Measurements from ENCODE around the gene NDUFA11. TPM values are rescaled to one million over a fixed set of nuclear protein-coding genes. Genes with fewer than 3 reads are reported as not detected.

The NDUFA11 gene
- total RNA-seq, 2 experiments from 2014 or later = 207 to 233 TPM

GRCh38 chr19:5913739-5914357, 10.3 kb upstream of the NDUFA11 start, which contains the start of gene CAPS:
CAPS (plus strand) TSS chr19:5914254; CDS start chr19:5914407, 153 bp downstream.
- Mint-ChIP-seq H3K36me3 (ENCODE audit: low read depth) (peaks cover 13% of the 10 kb centered on the region), H3K9me3 (no peaks in the 10 kb centered on the region), H3K4me1 (no peaks in the 10 kb centered on the region), H3K4me3 (no peak within 1 kb of the TSS), H3K27me3 (no peaks in the 10 kb centered on the region), H3K27ac (no peak within 1 kb of the TSS)
- POLR2A ChIA-PET = no interaction called here
- no peak for DNase-seq
- CTCF ChIA-PET = interaction anchor here (0.7 kb wide), 1 partner anchor 23 kb away, joined by 3 read pairs; no protein-coding TSS in a partner anchor

DNA sequence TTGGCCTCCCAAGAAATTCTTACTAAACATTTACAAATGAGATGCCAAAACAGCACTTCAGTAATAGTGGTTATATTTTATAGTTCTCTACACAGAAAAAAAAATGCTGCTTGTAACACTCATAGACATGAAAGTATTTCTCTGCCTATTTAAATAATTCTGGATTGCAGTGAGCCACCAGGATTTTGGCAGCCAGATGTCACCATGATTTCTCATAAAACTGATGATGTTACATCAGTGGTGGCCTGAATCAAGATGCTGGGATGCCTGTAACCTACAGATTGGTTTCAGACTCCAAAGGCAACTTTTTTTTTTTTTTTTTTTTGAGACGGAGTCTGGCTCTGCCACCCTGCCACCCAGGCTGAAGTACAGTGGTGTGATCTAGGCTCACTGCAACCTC, 7.8 kb upstream of the NDUFA11 start:
- DNase-seq = no peak
- Mint-ChIP-seq H3K9me3 (no peaks in the 10 kb centered on the region), H3K27me3 (no peaks in the 10 kb centered on the region), H3K27ac (no peak overlapping the region), H3K36me3 (ENCODE audit: low read depth) (peaks cover 7% of the 10 kb centered on the region), H3K4me3 (no peak overlapping the region), H3K4me1 (peaks cover 6% of the 10 kb centered on the region)
- CTCF ChIA-PET = interaction anchor here (0.7 kb wide), 1 partner anchor 23 kb away, joined by 4 read pairs; no protein-coding TSS in a partner anchor
- POLR2A ChIA-PET = no interaction called here

DNA sequence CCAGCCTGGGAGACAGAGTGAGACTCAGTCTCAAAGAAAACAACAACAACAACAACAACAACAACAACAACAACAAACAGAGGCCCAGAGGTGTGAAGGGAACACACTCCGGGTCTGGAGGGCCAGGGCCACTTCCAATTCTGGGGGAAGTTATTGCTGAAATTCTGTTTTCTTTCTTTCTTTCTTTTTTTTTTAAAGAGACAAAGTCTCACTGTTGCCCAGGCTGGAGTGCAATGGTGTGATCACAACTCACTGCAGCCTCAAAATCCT, 7.0 kb upstream of the NDUFA11 start:
- Mint-ChIP-seq H3K36me3 (ENCODE audit: low read depth) (peaks cover 5% of the 10 kb centered on the region), H3K4me3 (no peak overlapping the region), H3K4me1 (peaks cover 10% of the 10 kb centered on the region), H3K27me3 (no peaks in the 10 kb centered on the region), H3K27ac (no peak overlapping the region), H3K9me3 (no peaks in the 10 kb centered on the region)
- no peak for DNase-seq
- POLR2A ChIA-PET = no interaction called here
- CTCF ChIA-PET = no interaction called here

- POLR2A ChIA-PET = no interaction called here
- Mint-ChIP-seq H3K4me3 (no peak overlapping the region), H3K4me1 (peaks cover 10% of the 10 kb centered on the region), H3K27ac (no peak overlapping the region), H3K9me3 (no peaks in the 10 kb centered on the region), H3K36me3 (ENCODE audit: low read depth) (peaks cover 5% of the 10 kb centered on the region), H3K27me3 (no peaks in the 10 kb centered on the region)
- no peak for DNase-seq
- CTCF ChIA-PET = interaction anchor here (1.3 to 2.0 kb wide), 2 partner anchors 39 to 105 kb away, joined by 5 to 7 read pairs; no protein-coding TSS in a partner anchor
Observed at GRCh38 chr19:5908773-5909442, 5.3 kb upstream of the NDUFA11 start.

DNA sequence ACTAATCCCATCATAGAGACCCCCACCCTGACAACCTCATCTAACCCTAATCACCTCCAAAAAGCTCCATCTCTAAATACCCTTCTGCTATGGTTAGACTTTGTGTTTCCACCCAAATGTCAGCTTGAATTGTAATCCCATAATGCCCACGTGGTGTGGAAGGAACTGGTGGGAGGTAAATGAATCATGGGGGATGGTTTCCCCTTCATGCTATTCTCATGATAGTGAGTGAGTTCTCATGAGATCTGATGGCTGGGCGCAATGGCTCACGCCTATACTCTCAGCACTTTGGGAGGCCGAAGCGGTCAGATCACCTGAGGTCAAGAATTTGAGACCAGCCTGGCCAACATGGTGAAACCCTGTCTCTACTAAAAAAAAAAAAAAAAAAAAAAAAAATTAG, 3.7 kb upstream of the NDUFA11 start:
- CTCF ChIA-PET = interaction anchor here (2.0 kb wide), 1 partner anchor 103 kb away, joined by 7 read pairs; no protein-coding TSS in a partner anchor
- DNase-seq = no peak
- POLR2A ChIA-PET = no interaction called here
- Mint-ChIP-seq H3K27ac (no peak overlapping the region), H3K4me3 (no peak overlapping the region), H3K27me3 (no peaks in the 10 kb centered on the region), H3K9me3 (no peaks in the 10 kb centered on the region), H3K36me3 (ENCODE audit: low read depth) (peaks cover 9% of the 10 kb centered on the region), H3K4me1 (peaks cover 19% of the 10 kb centered on the region)

- H3K27me3 Mint-ChIP-seq = no peaks in the 10 kb centered on the region
- no peak for DNase-seq
- ChIA-PET CTCF (interaction anchor here (4.9 kb wide), 1 partner anchor 101 kb away, joined by 39 read pairs; the partner anchor contains the start of gene NRTN), POLR2A (no interaction called here)
- peaks cover 14% of the 10 kb centered on the region for H3K36me3 Mint-ChIP-seq (ENCODE audit: low read depth)
- no peaks in the 10 kb centered on the region for H3K9me3 Mint-ChIP-seq
- H3K27ac Mint-ChIP-seq = peak overlapping the region; percentile 85
- peaks cover 30% of the 10 kb centered on the region for H3K4me1 Mint-ChIP-seq
- peak overlapping the region; percentile 86 for H3K4me3 Mint-ChIP-seq
Observed at GRCh38 chr19:5905114-5905778, 1.7 kb upstream of the NDUFA11 start.

DNA sequence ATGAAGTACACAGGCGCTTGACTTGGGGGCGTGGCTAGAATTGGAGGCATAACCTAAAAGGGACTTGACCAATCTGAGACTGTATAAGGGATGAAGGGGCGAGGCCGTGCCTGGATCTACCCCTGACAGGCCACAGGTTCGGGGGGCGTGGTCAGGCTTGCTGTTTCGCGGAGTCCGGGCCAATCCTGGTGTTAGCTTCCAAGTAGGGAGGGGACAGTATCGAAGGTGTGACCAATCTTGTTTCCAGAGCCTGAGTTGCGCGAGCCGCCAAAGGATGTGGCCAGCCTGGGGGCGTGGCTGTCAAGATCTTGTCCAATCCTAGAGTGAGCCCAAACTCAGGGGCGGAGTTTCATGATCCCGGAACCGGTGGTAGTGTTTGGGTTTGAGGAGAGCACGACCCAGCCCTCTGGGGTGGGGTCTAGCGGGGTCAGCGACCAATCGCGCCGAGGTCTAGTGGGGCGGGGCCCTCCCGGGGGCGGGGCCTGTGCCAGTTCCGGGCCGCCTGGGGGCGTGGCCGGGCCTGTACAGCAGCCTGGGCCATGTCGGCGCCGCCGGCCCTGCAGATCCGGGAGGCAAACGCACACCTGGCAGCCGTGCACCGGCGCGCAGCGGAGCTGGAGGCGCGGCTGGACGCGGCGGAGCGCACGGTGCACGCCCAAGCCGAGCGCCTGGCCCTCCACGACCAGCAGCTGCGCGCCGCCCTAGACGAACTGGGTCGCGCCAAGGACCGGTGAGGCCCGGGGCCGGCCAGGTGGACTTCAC, 943 bp upstream of the NDUFA11 start, which contains the start of gene VMAC:
Gene VMAC, plus strand, starts transcription at position 521 of the 762 bp plus-strand sequence. Its CDS starts 19 bp downstream, at position 540.
- CTCF ChIA-PET = interaction anchor here (0.8 to 4.9 kb wide), 3 partner anchors 24 to 100 kb away, joined by 3 to 39 read pairs (median 6); partner anchors contain the start of gene NRTN
- POLR2A ChIA-PET = interaction anchor here (0.6 to 1.8 kb wide), 3 partner anchors 74 to 282 kb away, joined by 3 to 7 read pairs (median 4); partner anchors contain the start of genes RANBP3, SAFB and SAFB2
- Mint-ChIP-seq H3K4me3 (peak within 1 kb of the TSS; percentile 86), H3K4me1 (peaks cover 32% of the 10 kb centered on the region), H3K36me3 (ENCODE audit: low read depth) (peaks cover 13% of the 10 kb centered on the region), H3K9me3 (no peaks in the 10 kb centered on the region), H3K27me3 (no peaks in the 10 kb centered on the region), H3K27ac (peak within 1 kb of the TSS; percentile 100)
- DNase-seq = peak; percentile 100

DNA sequence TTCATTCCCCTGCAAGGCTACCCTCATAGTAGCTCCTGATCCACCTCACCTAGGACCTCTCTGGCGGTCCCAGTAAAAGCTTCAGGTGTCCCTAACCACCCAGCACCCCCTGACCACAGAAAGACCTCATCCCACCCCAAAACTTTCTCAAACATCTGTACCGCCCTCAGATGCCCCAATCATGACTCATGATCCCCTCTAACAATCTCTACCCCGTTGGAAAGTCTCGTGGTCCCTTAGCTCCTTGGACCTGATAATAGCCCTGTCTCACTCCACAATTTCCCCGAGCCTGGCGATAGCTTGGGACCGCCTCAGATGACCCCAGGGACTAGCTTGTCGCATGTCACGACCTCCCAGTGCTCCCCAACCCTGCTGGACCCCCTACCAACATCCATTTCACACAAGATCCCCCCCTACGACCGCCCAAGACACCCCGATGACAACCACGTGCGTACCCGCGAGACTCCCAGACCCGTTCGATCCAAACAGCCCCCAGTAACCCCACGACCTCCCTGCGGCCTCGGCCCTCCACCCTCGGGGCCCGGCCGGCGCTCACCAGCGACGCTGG, 450 bp downstream of the NDUFA11 start:
- DNase-seq = peak; percentile 21
- CTCF ChIA-PET = interaction anchor here (1.0 to 4.9 kb wide), 4 partner anchors 10 to 214 kb away, joined by 3 to 39 read pairs (median 4); partner anchors contain the start of genes NRTN and RPL36
- H3K9me3 Mint-ChIP-seq = no peaks in the 10 kb centered on the region
- POLR2A ChIA-PET = interaction anchor here (1.3 to 1.8 kb wide), 2 partner anchors 75 to 281 kb away, joined by 4 to 7 read pairs; partner anchors contain the start of genes SAFB and SAFB2
- H3K4me1 Mint-ChIP-seq = peaks cover 32% of the 10 kb centered on the region
- H3K27me3 Mint-ChIP-seq = no peaks in the 10 kb centered on the region
- peaks cover 13% of the 10 kb centered on the region for H3K36me3 Mint-ChIP-seq (ENCODE audit: low read depth)
- H3K27ac Mint-ChIP-seq = peak overlapping the region; percentile 100
- peak overlapping the region; percentile 86 for H3K4me3 Mint-ChIP-seq

DNA sequence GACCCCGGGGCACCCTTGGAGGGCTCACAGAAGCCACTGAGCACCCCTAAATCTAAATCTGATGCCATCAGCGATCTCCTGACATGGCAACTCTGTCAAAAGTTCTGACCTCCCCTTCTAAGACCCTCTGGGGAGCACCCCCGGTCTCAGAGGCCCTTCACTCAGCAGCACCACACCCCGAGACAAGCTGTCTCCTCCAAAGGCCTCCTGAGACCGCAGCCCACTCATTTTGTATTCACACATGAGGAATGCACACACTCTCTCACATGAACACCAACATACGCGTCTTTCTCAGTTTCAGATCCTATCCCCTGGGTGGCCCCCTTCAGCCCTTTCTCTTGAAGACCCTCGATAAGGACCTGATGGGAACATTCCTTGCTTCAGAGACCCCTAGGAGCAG, 2.6 kb downstream of the NDUFA11 start:
- Mint-ChIP-seq H3K27ac (no peak overlapping the region), H3K4me1 (peaks cover 22% of the 10 kb centered on the region), H3K9me3 (no peaks in the 10 kb centered on the region), H3K36me3 (ENCODE audit: low read depth) (peaks cover 10% of the 10 kb centered on the region), H3K4me3 (no peak overlapping the region), H3K27me3 (no peaks in the 10 kb centered on the region)
- no peak for DNase-seq
- CTCF ChIA-PET = interaction anchor here (1.3 kb wide), 1 partner anchor 97 kb away, joined by 6 read pairs; no protein-coding TSS in a partner anchor
- POLR2A ChIA-PET = no interaction called here

DNA sequence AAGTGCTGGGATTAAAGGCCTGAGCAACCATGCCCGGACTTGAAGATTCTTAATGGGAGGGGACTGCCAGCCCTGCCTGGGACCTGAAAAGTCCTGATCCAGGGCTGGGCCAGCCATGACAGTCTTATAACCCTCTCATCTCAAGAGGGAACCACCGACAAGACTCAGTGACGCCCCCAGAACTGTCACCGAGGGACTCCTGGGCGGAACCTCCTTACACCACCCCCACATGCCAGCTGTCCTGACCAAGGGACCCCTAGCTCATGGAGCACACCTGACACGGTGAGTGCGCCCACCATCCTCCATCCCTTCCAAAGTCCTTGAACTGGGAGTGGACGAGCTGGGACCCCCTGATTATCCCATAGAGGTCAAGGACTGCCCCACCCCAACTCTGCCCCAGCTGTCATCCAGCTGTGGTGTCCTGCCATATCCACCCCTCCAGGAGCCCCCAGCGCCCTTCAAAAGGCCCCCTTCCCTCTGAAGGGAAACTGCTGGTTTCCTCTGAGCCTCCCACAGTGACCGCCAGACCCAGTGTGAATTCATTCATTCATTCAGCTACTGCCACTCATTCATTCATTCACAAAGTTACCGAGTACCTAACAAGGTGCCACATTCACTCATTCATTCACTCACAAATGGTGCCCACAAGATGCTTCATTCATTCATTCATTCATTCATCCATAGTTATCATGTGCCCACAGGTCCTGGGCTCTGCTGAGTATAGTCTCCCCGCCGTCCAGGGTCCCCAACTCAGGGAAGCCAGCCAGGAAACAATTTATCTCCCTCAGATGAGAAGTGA, 3.7 kb downstream of the NDUFA11 start:
- Mint-ChIP-seq H3K36me3 (ENCODE audit: low read depth) (peaks cover 12% of the 10 kb centered on the region), H3K27me3 (no peaks in the 10 kb centered on the region)

GRCh38 chr19:5897189-5897969, 6.2 kb downstream of the NDUFA11 start:
- CTCF ChIA-PET = no interaction called here
- DNase-seq = no peak
- H3K9me3 Mint-ChIP-seq = no peaks in the 10 kb centered on the region
- H3K27ac Mint-ChIP-seq = no peak overlapping the region
- POLR2A ChIA-PET = no interaction called here
- H3K27me3 Mint-ChIP-seq = no peaks in the 10 kb centered on the region
- H3K4me1 Mint-ChIP-seq = peaks cover 14% of the 10 kb centered on the region
- no peak overlapping the region for H3K4me3 Mint-ChIP-seq
- peaks cover 7% of the 10 kb centered on the region for H3K36me3 Mint-ChIP-seq (ENCODE audit: low read depth)

More for the DNA sequence above, 3.7 kb downstream of the NDUFA11 start:
- ChIA-PET CTCF (interaction anchor here (2.2 kb wide), 1 partner anchor 96 kb away, joined by 8 read pairs; no protein-coding TSS in a partner anchor), POLR2A (no interaction called here)
- no peak for DNase-seq
- peaks cover 22% of the 10 kb centered on the region for H3K4me1 Mint-ChIP-seq
- no peaks in the 10 kb centered on the region for H3K9me3 Mint-ChIP-seq
- H3K27ac Mint-ChIP-seq = no peak overlapping the region
- H3K4me3 Mint-ChIP-seq = no peak overlapping the region
